Measurements from ENCODE around the gene RGS6.

GRCh38 chr14:71943695-71944018, 11.4 kb downstream of the RGS6 start:
- TF ChIP-seq GATA2 (IDR thresholded peaks at IDR 0.05; ENCODE audit: low read depth, low read length) (no peak), GATA3 (IDR thresholded peaks at IDR 0.05; ENCODE audit: low read depth, low read length) (no peak)
